Measurements from ENCODE around the gene THRAP3. TPM values are rescaled to one million over a fixed set of nuclear protein-coding genes. Genes with fewer than 3 reads are reported as not detected.
A peak's percentile ranks its signal among the peaks of the same experiment; 100 is the strongest.
"Not testable (repeated sequence)": the region's sequence is repeated elsewhere in the genome, so short reads cannot be mapped to it uniquely, and the experiment has no call there.

Gene THRAP3
- total RNA-seq, 2 donors from 2014 or later: 27.4 to 32.2 TPM

GRCh38 chr1:36182734-36183133 is 41.5 kb upstream of the THRAP3 start:
- WGBS, 2 donors: 61 to 80% methylated on average over 2 of the region's 2 CpGs
- Histone ChIP-seq H3K36me3 (replicated peaks in 1 of 2; ENCODE audit: insufficient read depth in 1 of 2, low read depth in 2 of 2) (peaks cover 0 to 7% of the 10 kb centered on the region in 2 donors), H3K9me3 (no peaks in the 10 kb centered on the region), H3K4me3 (no peak overlapping the region), H3K27ac (no peak overlapping the region), H3K4me1 (peaks cover 18% of the 10 kb centered on the region), H3K27me3 (no peaks in the 10 kb centered on the region)
- no peak for ATAC-seq
- intact Hi-C loops (cut with DNase I): no loop called here
- DNase-seq: no peak
- TF ChIP-seq POLR2A (IDR thresholded peaks at IDR 0.05): no peak
- TF ChIP-seq CTCF (IDR thresholded peaks at IDR 0.05): no peak

DNA sequence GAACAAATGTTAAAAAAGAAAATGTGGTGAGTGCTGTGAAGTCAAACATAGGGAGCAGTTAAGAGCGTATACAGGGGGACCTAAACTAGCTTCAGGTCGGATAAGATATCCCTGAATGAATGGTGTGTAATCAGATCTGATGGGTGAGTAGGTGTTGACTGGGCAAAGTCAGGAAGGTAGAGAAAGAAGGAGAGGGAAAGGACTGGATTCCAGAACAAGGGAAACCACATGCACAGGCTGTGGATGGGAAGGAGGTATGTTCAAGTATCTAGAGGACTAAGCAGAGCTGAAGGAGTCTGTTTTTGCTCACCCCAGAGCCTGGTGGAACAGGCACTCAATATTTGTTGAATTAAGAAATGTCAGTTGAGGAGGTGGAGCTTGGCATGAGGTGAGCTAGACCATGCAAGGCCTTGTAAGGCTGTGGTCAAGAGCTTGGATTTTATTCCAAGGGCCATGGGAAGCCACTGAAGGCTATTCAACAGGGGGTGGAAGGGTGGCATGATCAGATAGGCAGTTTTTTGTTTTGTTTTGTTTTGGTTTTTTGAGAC is 40.9 kb upstream of the THRAP3 start:
- no peak for ATAC-seq
- no peak overlapping the region for H3K27ac ChIP-seq

DNA sequence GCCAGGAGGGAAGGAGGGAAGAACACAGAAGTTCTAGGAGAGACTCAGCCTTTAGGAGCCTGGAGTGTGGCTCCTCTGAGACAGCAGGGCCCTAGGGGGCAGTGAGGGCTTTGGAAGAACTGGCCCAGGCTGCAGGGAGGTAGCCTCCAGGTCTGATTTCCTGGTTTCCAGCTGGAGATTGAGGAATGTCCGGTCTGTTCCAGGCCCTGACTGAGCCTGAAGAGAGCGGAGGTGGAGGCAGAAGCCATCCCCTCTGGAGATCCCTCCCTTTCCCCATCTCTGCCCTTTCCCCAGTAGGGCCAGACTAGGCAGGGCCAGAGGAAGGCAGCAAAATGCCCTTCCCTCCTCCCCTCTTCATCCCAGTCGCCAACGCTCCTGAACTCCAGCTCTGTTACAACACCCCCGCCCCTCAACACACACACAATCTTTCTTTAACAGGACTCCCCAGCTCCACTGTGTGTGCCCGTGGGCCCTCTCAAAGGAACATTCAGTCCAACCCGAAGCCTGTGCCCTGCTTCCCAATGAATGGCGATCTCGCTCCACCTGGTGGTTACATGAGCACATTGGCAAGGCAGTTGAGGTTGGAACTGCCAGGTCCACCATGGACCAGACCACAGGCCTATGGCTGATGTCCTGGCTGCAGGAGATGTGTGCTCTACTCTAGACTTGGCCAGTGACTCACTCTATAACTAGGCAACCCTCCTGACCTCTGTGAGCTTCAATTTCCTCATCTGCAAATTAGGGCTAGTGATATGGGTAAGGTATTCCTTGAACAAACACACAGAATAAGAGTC is 36.2 kb upstream of the THRAP3 start:
- H3K4me1 ChIP-seq: peaks cover 9% of the 10 kb centered on the region
- H3K9me3 ChIP-seq: no peaks in the 10 kb centered on the region
- peak; percentile 98 for ATAC-seq
- H3K27ac ChIP-seq: peak overlapping the region; percentile 33 to 65 (median 58)
- DNase-seq: peak; percentile 87 to 91 (median 89)
- intact Hi-C loops (cut with DNase I): loop anchor here (5.0 kb wide), 2 partner anchors 36 to 91 kb away; no protein-coding TSS in a partner anchor
- no peaks in the 10 kb centered on the region for H3K36me3 ChIP-seq (replicated peaks in 1 of 2; ENCODE audit: insufficient read depth in 1 of 2, low read depth in 2 of 2)
- no peak overlapping the region for H3K4me3 ChIP-seq
- TF ChIP-seq CTCF (IDR thresholded peaks at IDR 0.05): peak; percentile 73 to 97 (median 96)
- peak in 1 of 3 donors; percentile 17 for TF ChIP-seq POLR2A (IDR thresholded peaks at IDR 0.05)
- 3 to 4% methylated on average over 6 to 9 of the region's 9 CpGs for WGBS, 2 donors
- no peaks in the 10 kb centered on the region for H3K27me3 ChIP-seq

More for the DNA sequence above, 40.9 kb upstream of the THRAP3 start:
- intact Hi-C loops (cut with DNase I): no loop called here
- WGBS, 2 donors: 57 to 60% methylated on average over 2 of the region's 2 CpGs
- Histone ChIP-seq H3K4me1 (peaks cover 16% of the 10 kb centered on the region), H3K9me3 (no peaks in the 10 kb centered on the region), H3K36me3 (replicated peaks in 1 of 2; ENCODE audit: insufficient read depth in 1 of 2, low read depth in 2 of 2) (peaks cover 0 to 7% of the 10 kb centered on the region in 2 donors), H3K4me3 (no peak overlapping the region), H3K27me3 (no peaks in the 10 kb centered on the region)
- TF ChIP-seq CTCF (IDR thresholded peaks at IDR 0.05) (no peak), POLR2A (IDR thresholded peaks at IDR 0.05) (no peak)
- DNase-seq: peak in 1 of 4 donors; percentile 20

DNA sequence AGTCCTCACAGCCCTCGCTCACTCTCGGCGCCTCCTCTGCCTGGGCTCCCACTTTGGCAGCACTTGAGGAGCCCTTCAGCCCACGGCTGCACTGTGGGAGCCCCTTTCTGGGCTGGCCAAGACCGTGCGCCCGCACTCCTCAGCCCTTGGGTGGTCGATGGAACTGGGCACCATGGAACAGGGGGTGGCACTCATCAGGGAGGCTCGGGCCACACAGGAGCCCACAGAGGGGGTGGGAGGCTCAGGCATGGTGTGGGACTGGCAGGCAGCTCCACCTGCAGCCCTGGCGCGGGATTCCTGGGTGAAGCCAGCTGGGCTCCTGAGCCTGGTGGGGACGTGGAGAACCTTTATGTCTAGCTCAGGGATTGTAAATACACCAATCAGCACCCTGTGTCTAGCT is 27.4 kb upstream of the THRAP3 start:
- H3K36me3 ChIP-seq (replicated peaks in 1 of 2; ENCODE audit: insufficient read depth in 1 of 2, low read depth in 2 of 2); DNase-seq; H3K9me3 ChIP-seq; H3K4me3 ChIP-seq; H3K27ac ChIP-seq; ATAC-seq; H3K27me3 ChIP-seq: not testable (repeated sequence)
- WGBS, 2 donors: 80 to 94% methylated on average over 3 to 8 of the region's 12 CpGs
- intact Hi-C loops (cut with DNase I): loop anchor here (10.0 kb wide), 1 partner anchor 88 kb away; no protein-coding TSS in a partner anchor
- H3K4me1 ChIP-seq: peaks cover 35% of the 10 kb centered on the region

DNA sequence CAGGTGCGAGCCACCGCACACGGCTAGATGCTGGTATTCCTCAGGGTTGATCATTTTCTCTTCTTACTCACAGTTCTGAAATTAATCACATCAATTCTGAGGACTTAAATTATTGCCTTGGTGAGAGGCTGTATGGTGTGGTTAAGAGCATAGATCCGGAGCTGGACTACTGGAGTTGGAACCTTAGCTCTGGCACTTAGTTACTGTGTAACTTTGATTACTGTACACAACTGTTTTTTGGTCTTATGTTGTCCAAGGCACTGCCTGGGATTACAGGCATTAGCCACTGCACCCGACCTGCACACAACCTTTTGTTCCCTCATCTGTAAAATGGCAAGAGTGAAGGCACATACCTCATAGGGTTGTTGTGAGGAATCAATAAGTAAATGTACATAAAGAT is 25.6 kb upstream of the THRAP3 start:
- Histone ChIP-seq H3K9me3 (no peaks in the 10 kb centered on the region), H3K27ac (no peak overlapping the region), H3K27me3 (no peaks in the 10 kb centered on the region), H3K4me1 (peaks cover 46% of the 10 kb centered on the region), H3K4me3 (no peak overlapping the region), H3K36me3 (replicated peaks in 1 of 2; ENCODE audit: insufficient read depth in 1 of 2, low read depth in 2 of 2) (no peaks in the 10 kb centered on the region)
- DNase-seq (no peak), ATAC-seq (no peak)
- TF ChIP-seq CTCF (IDR thresholded peaks at IDR 0.05): no peak
- intact Hi-C loops (cut with DNase I): loop anchor here (10.0 kb wide), 1 partner anchor 86 kb away; no protein-coding TSS in a partner anchor
- 52 to 71% methylated on average over 5 of the region's 5 CpGs for WGBS, 2 donors

Data from body of pancreas (tissue), 4 donors.